Hepatocyte (in vitro differentiated cells): Measurements from ENCODE around the gene KCNN3.

Source experiments
- EZH2 ChIP-seq: fragments of 200-600 bp; sonication (generic); IDR thresholded peaks from 2 replicates; pipeline ENCODE4 v1.6.1; 2016; ENCODE audit warnings: antibody characterized with exemption, mild to moderate bottlenecking, borderline replicate concordance
- TF ChIP-seq, protein P1 (sequence below): fragments of 200-600 bp; sonication (generic); IDR thresholded peaks from 2 replicates; pipeline ENCODE4 v1.5.1; 2016; ENCODE audit warnings: antibody characterized with exemption, mild to moderate bottlenecking; ENCODE audit not compliant: poor library complexity

DNA sequence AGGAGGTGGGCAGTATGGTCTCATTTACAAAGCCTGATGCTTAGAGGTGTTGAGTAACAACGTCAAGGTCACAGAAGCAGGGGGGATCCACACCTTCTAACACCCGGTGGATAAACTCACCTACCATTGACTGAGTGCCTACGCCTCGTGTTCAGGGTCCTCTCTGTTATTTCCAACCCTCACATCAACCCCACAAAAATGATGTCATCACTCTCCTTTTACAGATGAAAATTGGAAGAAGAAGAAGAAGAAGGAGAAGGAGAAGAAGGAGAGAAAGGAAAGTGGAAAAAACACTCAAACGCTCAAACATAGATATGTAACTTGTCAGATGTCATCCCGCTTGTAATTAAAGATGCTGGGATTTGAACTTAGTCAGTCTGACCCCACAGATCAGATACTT is 653 bp upstream of the KCNN3 start:
- TF ChIP-seq, protein P1, sequence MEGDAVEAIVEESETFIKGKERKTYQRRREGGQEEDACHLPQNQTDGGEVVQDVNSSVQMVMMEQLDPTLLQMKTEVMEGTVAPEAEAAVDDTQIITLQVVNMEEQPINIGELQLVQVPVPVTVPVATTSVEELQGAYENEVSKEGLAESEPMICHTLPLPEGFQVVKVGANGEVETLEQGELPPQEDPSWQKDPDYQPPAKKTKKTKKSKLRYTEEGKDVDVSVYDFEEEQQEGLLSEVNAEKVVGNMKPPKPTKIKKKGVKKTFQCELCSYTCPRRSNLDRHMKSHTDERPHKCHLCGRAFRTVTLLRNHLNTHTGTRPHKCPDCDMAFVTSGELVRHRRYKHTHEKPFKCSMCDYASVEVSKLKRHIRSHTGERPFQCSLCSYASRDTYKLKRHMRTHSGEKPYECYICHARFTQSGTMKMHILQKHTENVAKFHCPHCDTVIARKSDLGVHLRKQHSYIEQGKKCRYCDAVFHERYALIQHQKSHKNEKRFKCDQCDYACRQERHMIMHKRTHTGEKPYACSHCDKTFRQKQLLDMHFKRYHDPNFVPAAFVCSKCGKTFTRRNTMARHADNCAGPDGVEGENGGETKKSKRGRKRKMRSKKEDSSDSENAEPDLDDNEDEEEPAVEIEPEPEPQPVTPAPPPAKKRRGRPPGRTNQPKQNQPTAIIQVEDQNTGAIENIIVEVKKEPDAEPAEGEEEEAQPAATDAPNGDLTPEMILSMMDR = no peak
- TF ChIP-seq EZH2 = no peak
